Skeletal muscle satellite cell (primary cell): ENCODE results near the gene CDH23.

Experiments
- H3K27me3 ChIP-seq: 2 replicates; pipeline ENCODE4 v1.7.0; 2013; ENCODE audit warnings: low read length; ENCODE audit not compliant: control insufficient read depth, insufficient read depth
- H3K36me3 ChIP-seq: 2 replicates; pipeline ENCODE4 v1.7.0; 2013; ENCODE audit warnings: mild to moderate bottlenecking, control low read depth, low read length; ENCODE audit not compliant: insufficient read depth
- H3K4me1 ChIP-seq: 2 replicates; pipeline ENCODE4 v1.7.0; 2013; ENCODE audit warnings: low read length; ENCODE audit not compliant: control insufficient read depth, insufficient read depth
- H3K4me2 ChIP-seq: 2 replicates; pipeline ENCODE4 v1.7.0; 2013; ENCODE audit warnings: mild to moderate bottlenecking, low read length
- H3K4me3 ChIP-seq: 2 replicates; pipeline ENCODE4 v1.7.0; 2013; ENCODE audit warnings: low read length
- H3K9ac ChIP-seq: 2 replicates; pipeline ENCODE4 v1.7.0; 2013; ENCODE audit warnings: mild to moderate bottlenecking, low read depth, low read length, moderate library complexity
- H3K9me3 ChIP-seq: replicated peaks from 2 replicates; pipeline ENCODE4 v1.7.0; 2013; ENCODE audit warnings: mild to moderate bottlenecking, control low read depth, low read length

The CDH23 gene

DNA sequence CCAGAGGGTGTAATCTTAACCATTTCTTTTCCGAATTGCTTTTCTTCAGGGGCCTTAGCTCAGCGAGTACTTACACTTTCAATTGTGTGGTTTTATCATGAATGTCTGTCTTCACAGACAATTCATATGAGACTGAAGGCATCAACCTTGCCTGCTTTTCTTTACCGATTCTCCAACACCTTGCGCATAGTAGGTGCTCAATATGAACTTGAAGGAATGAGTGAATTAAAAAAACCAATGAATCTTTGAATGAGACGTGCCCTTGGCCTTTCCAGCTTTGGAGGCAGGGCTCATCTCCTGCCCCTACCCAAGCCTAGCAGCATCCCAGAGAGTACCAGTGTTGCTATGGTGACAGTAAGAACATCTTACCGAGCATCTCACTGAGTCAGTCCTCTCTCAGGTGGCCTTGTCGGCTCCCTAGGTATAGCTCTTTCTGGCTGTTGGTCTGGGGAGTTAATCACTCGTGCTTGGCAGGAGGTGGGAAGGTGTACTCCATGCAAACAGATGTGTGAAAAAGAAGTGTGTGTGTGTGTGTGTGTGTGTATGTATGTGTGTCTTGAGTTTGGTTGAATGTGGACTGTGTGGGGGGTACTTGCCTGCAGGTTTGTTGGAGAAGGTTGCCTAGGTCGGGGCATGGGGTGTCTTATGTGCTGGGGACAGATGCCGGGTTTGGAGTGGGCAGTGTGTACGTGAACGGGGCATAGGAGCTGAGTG lies 215.1 kb downstream of the CDH23 start:
- Histone ChIP-seq H3K9ac (no peak overlapping the region), H3K36me3 (no peaks in the 10 kb centered on the region), H3K4me1 (peaks cover 3% of the 10 kb centered on the region), H3K4me2 (no peak overlapping the region), H3K27me3 (peaks cover 62% of the 10 kb centered on the region), H3K9me3 (no peaks in the 10 kb centered on the region), H3K4me3 (no peak overlapping the region)

DNA sequence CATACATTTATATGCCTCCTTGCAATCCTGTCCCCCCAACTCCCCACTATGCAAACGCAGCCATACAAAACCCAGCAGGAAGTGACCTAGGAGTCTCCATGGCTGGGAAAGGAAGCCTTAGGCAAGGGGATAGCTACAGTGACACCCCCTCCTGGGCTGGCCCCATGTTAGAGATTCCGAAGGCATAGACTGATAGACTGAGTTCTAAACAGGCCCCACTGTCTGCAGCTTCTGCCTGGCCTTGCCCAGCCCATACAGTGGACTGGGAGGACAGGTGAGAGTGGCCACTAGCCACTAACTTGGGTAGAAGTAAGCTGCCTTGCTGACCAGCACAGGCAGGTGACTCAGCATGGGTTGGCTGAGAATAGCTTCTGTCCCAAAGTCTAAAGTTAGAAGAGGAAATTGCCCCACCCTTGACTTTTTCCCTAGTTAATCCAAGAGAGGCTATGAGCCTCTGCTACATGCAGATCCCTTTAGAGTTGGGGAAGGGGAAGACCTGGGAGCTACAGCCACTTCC lies 216.6 kb downstream of the CDH23 start:
- Histone ChIP-seq H3K36me3 (no peaks in the 10 kb centered on the region), H3K4me3 (no peak overlapping the region), H3K27me3 (peaks cover 51% of the 10 kb centered on the region), H3K9ac (no peak overlapping the region), H3K4me1 (peaks cover 3% of the 10 kb centered on the region), H3K4me2 (no peak overlapping the region), H3K9me3 (no peaks in the 10 kb centered on the region)

DNA sequence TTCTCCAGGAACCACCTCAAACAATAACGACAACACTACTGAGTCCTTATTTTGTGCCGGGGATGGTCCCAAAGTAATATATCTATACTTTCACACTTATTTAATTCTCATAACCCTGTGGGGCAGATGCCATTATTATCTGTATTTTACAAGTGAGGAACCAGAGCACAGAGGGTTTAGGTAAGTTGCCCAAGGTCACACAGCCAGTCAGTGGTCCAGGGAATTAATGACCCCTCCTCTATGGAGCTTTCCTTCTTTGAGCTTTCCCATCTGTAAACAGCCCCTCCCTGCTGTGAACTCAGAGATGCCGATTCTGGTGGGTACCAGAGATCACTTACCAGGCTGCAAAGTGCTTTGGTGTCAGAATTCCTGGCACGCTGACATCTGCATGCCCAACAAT lies 217.2 kb downstream of the CDH23 start:
- no peaks in the 10 kb centered on the region for H3K36me3 ChIP-seq
- peaks cover 3% of the 10 kb centered on the region for H3K4me1 ChIP-seq
- H3K27me3 ChIP-seq: peaks cover 46% of the 10 kb centered on the region
- H3K4me2 ChIP-seq: no peak overlapping the region
- no peak overlapping the region for H3K9ac ChIP-seq
- no peaks in the 10 kb centered on the region for H3K9me3 ChIP-seq
- no peak overlapping the region for H3K4me3 ChIP-seq

DNA sequence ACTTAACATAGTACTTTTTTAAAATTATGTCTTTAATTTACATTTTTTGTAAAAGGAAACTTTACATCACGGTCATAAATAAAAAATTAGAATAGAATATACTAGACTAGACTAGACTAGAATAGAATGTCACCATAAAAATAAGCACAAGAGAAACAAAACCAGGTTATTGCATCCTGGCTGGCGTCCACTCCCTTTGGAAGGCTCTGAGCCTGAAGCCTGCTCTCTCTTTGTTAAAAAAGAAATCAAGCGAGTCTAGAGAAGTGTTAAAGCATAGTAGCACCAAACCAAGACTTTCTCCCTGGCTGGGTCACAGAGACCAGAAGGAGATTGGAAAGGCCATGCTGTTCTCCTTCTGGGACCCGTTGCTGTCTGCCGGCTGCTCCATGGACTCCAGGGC lies 218.2 kb downstream of the CDH23 start:
- Histone ChIP-seq H3K36me3 (no peaks in the 10 kb centered on the region), H3K4me1 (peaks cover 3% of the 10 kb centered on the region), H3K4me2 (no peak overlapping the region), H3K4me3 (no peak overlapping the region), H3K9ac (no peak overlapping the region), H3K9me3 (no peaks in the 10 kb centered on the region), H3K27me3 (peaks cover 41% of the 10 kb centered on the region)

DNA sequence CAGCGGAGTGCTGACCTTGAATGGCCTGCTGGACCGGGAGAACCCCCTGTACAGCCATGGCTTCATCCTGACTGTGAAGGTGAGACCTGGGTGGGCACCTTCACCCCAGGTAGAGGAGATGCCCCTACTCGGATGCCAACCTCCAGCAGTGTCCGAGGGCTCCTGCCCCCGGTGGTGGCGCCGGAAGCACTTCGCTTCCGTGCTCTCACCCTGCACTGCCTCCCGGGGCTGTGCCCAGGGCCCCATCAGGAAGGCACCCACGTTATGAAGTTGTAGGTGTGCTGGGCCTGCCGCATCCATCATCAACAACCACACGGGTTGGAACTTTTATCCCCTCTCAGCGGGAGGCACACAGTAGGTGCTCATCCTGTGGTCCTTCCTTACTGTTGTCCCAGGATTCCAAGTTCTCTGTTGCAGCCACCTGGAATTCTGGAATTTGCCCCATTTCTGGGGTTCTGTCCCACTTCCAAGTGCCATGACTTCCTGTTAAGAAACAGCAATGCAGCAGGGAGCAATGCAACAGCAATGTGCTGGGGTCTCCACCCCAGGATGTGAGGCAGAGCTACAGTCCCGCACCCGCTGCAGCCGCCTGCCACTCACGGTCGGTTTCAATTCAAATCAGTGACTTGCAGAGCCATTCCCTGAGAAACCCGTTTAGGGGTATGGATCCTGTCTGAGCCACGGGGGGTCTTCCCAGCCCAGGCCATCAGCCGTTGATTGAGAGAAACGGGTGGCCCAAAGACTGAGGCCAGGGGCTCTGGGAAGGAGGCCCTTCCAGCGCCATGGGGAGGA lies 219.0 kb downstream of the CDH23 start:
- Histone ChIP-seq H3K9ac (no peak overlapping the region), H3K36me3 (no peaks in the 10 kb centered on the region), H3K4me3 (no peak overlapping the region), H3K9me3 (no peaks in the 10 kb centered on the region), H3K4me2 (no peak overlapping the region), H3K27me3 (peaks cover 36% of the 10 kb centered on the region), H3K4me1 (peaks cover 3% of the 10 kb centered on the region)

DNA sequence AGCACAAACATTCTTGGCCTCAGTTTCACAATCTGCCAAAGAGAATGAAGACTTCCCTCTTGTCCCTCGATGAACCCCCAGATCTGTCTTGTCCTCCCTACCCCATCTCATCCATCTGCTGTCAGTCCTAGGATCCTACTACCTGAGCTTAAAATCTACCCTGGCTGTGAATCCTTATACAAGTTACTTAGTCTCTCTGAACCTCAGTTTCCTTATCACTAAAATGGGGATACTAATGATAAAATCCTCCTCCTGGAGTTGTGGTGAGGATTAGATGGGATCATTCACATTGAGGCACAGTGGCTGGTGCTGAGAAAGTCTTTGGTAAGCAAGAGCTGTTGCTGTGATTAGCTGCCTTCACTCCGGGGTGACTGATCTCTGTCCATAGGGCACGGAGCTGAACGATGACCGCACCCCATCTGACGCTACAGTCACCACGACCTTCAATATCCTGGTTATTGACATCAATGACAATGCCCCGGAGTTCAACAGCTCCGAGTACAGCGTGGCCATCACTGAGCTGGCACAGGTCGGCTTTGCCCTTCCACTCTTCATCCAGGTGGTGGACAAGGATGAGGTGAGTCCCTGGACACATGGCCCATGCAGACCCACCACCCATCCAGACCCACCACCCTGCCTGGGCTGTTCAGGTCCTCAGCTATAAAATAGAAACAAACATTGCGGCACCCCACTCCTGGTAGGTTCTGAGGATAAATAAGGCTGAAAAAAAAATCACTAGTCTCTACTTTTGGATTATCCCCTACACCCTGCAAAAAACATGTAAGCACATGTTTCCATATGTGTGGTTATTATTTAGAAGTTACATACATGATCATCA lies 220.3 kb downstream of the CDH23 start:
- peaks cover 29% of the 10 kb centered on the region for H3K27me3 ChIP-seq
- no peaks in the 10 kb centered on the region for H3K9me3 ChIP-seq
- H3K4me2 ChIP-seq: no peak overlapping the region

DNA sequence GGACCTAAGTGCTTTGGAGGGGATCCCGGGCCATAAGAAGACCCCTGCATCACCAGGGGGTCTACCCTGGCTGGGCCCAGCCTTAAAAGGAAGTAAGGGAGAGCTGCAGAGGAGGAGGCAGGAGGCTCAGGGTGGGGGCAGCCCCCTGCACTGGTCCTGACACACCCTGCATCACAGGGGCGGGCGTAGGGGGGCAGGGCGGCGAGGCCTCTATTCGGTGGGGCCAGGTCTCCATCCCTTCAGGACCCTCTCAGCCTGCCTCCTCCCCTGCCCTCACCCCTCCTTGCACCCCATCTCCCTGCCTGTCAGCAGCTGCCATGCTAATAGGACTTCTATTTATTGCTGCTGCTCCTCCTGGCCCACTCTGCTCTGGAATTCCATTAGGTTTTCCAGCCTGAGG lies 221.5 kb downstream of the CDH23 start:
- H3K36me3 ChIP-seq: no peaks in the 10 kb centered on the region
- no peak overlapping the region for H3K4me2 ChIP-seq
- no peaks in the 10 kb centered on the region for H3K9me3 ChIP-seq
- no peak overlapping the region for H3K4me3 ChIP-seq
- H3K9ac ChIP-seq: no peak overlapping the region
- peaks cover 21% of the 10 kb centered on the region for H3K4me1 ChIP-seq
- H3K27me3 ChIP-seq: peaks cover 32% of the 10 kb centered on the region

More for the DNA sequence above, 220.3 kb downstream of the CDH23 start:
- no peak overlapping the region for H3K9ac ChIP-seq
- no peak overlapping the region for H3K4me3 ChIP-seq
- H3K36me3 ChIP-seq: no peaks in the 10 kb centered on the region
- H3K4me1 ChIP-seq: peaks cover 10% of the 10 kb centered on the region

DNA sequence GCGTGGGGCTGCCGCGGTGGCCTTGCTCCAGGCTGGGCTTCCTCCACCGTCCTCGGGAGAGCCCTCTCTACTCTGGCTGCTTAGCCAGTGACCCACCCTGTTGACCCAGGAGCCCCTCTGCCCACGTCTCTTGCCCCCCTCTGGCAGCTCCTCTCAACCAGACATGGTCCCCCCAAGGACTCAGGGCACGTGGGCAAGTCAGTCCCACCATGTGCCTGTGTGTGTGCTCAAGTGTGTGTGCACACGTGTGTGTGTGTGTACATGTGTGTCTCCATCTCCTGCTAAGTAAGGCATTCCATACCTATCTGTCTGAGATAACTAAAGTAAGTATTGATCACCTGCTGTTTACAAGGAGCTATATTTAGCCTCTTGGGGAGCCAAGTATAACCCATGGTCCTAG lies 221.9 kb downstream of the CDH23 start:
- H3K4me1 ChIP-seq: peaks cover 24% of the 10 kb centered on the region
- no peak overlapping the region for H3K4me3 ChIP-seq
- peaks cover 27% of the 10 kb centered on the region for H3K27me3 ChIP-seq
- H3K9me3 ChIP-seq: no peaks in the 10 kb centered on the region
- H3K9ac ChIP-seq: no peak overlapping the region
- no peak overlapping the region for H3K4me2 ChIP-seq
- no peaks in the 10 kb centered on the region for H3K36me3 ChIP-seq

DNA sequence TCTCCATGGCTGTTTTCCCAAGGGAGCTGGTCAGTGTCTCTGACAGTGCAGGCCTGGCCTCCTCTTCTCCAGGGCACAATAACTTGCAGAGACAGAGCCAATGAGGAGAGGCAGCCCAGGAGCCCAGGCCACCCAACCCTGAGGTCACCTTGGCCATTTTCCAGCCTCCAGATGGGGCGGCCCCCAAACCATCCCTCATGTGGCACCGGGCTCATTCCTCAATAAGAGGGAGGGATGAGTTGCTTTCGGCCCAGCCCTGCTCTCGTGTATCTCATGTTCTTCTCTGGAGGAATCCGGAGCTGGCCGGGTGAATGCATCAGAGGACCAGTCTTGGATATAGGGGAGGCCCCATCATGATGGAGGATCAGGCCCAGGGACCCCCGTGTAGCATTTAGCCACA lies 223.9 kb downstream of the CDH23 start:
- Histone ChIP-seq H3K9ac (no peak overlapping the region), H3K36me3 (no peaks in the 10 kb centered on the region), H3K4me2 (no peak overlapping the region), H3K4me1 (peaks cover 24% of the 10 kb centered on the region), H3K27me3 (peaks cover 15% of the 10 kb centered on the region), H3K9me3 (no peaks in the 10 kb centered on the region), H3K4me3 (no peak overlapping the region)

DNA sequence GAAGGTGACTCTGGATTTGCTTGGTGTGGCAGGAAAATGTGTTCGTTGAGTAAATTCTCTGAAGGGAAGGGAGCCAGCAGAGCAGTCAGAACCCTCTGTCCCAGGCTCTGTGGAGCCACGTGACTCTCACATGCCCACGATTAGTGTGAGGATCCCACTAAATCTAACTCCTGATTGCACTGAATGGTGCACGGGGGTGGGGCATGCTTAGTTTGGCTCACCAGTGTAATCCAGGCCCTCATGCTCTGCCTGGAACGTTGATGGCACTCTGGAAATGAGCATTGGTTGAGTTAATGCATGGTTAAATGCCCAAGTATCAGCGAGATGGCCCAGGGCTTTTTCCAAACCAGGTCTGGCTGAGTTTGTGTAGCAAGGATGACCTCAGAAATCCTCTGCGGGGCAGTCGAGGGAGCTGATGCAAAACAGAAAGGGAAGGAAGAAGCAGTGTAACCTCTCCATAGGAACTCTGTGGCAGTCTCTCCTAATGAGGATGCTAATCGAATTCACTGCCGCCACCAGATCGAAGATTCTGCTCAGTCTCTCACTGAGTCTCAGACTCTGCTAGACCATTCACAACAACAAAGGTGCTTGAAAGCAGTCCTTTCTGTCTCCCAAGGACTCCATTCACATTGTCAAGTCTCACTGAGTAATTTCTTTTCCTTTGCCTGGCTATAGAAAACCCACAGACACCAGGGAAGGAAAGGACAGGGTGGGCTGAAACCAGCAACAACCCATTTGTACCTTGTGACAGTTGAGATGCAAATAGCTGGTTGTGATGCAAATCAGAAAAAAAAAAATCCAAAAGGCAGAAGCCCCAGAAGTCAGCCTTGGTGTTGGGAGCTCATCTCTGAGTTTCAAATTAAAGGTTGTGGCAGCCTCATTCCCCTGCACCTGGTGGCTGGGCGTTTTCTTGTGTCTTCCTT lies 224.8 kb downstream of the CDH23 start:
- H3K9me3 ChIP-seq: no peaks in the 10 kb centered on the region
- no peaks in the 10 kb centered on the region for H3K36me3 ChIP-seq
- no peak overlapping the region for H3K4me2 ChIP-seq
- H3K27me3 ChIP-seq: peaks cover 20% of the 10 kb centered on the region
- peaks cover 24% of the 10 kb centered on the region for H3K4me1 ChIP-seq
- H3K4me3 ChIP-seq: no peak overlapping the region
- H3K9ac ChIP-seq: no peak overlapping the region
